IPS-15b (cell line): Measurements from ENCODE around the gene THRB.

Experiments
- H3K27me3 ChIP-seq: one replicate; pipeline ENCODE4 v1.6.1; 2013; ENCODE audit warnings: low read length; ENCODE audit not compliant: control insufficient read depth, insufficient read depth
- H3K36me3 ChIP-seq: one replicate; pipeline ENCODE4 v1.6.1; 2013; ENCODE audit warnings: low read length; ENCODE audit not compliant: control insufficient read depth, insufficient read depth
- H3K4me1 ChIP-seq: one replicate; pipeline ENCODE4 v1.6.1; 2013; ENCODE audit warnings: mild to moderate bottlenecking, low read length; ENCODE audit not compliant: control insufficient read depth, insufficient read depth
- H3K4me3 ChIP-seq: one replicate; pipeline ENCODE4 v1.5.1; 2013; ENCODE audit warnings: low read depth, low read length
- H3K9ac ChIP-seq: one replicate; pipeline ENCODE4 v1.6.1; 2013; ENCODE audit warnings: low read depth, mild to moderate bottlenecking, low read length
- H3K9me3 ChIP-seq: one replicate; pipeline ENCODE4 v1.6.1; 2013; ENCODE audit warnings: mild to moderate bottlenecking, low read length; ENCODE audit not compliant: control insufficient read depth, insufficient read depth

Gene THRB

DNA sequence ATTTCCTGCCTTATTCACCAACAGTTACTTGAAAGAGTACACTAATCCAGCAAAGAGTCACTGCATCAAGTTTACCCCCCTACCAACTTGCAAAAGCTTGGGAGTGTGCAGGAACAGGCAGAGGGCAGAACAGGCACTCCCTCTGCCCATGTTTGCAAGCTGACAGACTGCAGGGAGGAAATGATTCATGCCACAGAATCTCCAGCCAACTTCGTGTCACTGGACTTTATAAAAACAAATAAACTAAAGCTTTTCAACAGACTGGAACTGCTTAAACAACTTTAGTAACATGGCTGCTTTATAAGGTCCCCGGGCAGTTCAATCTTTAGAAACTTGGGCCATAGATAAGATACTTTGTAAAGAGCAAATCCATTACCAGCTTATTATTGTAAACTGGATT, 129.5 kb downstream of the THRB start:
- Histone ChIP-seq H3K27me3 (no peaks in the 10 kb centered on the region), H3K9me3 (no peaks in the 10 kb centered on the region), H3K4me1 (peaks cover 3% of the 10 kb centered on the region), H3K36me3 (no peaks in the 10 kb centered on the region), H3K4me3 (no peak overlapping the region), H3K9ac (no peak overlapping the region)

- no peak overlapping the region for H3K9ac ChIP-seq
- H3K4me3 ChIP-seq, result no peak overlapping the region
- H3K27me3 ChIP-seq, result no peaks in the 10 kb centered on the region
- H3K4me1 ChIP-seq, result peaks cover 11% of the 10 kb centered on the region
- H3K36me3 ChIP-seq, result no peaks in the 10 kb centered on the region
- no peaks in the 10 kb centered on the region for H3K9me3 ChIP-seq
These were observed 130.3 kb downstream of the THRB start for GRCh38 chr3:24364359-24364758.

- Histone ChIP-seq H3K4me3 (no peak overlapping the region), H3K27me3 (no peaks in the 10 kb centered on the region)
These were observed 131.4 kb downstream of the THRB start for GRCh38 chr3:24363242-24363641.

DNA sequence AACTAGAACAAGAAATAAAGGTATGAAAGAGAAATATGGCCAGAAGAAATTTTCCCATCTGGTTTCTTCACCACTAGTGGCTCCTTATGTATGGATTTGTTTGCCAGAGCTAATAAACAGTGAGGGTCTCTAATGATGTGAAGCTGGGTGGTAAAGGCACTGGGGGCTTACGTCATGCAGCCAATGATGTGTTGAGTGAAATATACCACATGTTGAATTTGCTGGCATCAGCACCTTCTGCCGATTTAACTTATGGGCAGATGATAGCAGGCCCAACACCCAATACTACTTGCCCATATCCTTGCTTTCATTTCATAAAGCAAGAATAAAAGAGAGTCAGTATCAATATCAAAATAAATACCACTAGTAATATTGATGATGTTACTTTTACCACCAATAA, 133.0 kb downstream of the THRB start:
- peaks cover 11% of the 10 kb centered on the region for H3K4me1 ChIP-seq
- H3K9ac ChIP-seq, result no peak overlapping the region
- no peak overlapping the region for H3K4me3 ChIP-seq
- no peaks in the 10 kb centered on the region for H3K27me3 ChIP-seq
- H3K36me3 ChIP-seq, result no peaks in the 10 kb centered on the region
- no peaks in the 10 kb centered on the region for H3K9me3 ChIP-seq

More at GRCh38 chr3:24363242-24363641, 131.4 kb downstream of the THRB start:
- Histone ChIP-seq H3K36me3 (no peaks in the 10 kb centered on the region), H3K4me1 (peaks cover 11% of the 10 kb centered on the region), H3K9me3 (no peaks in the 10 kb centered on the region), H3K9ac (no peak overlapping the region)

- Histone ChIP-seq H3K36me3 (no peaks in the 10 kb centered on the region), H3K9me3 (no peaks in the 10 kb centered on the region), H3K9ac (no peak overlapping the region), H3K4me1 (peaks cover 11% of the 10 kb centered on the region), H3K27me3 (no peaks in the 10 kb centered on the region), H3K4me3 (no peak overlapping the region)
These were observed 133.7 kb downstream of the THRB start for GRCh38 chr3:24360957-24361356.

GRCh38 chr3:24359645-24360462, 134.8 kb downstream of the THRB start:
- Histone ChIP-seq H3K4me3 (no peak overlapping the region), H3K36me3 (no peaks in the 10 kb centered on the region), H3K9ac (no peak overlapping the region), H3K27me3 (no peaks in the 10 kb centered on the region), H3K9me3 (no peaks in the 10 kb centered on the region), H3K4me1 (peaks cover 11% of the 10 kb centered on the region)

DNA sequence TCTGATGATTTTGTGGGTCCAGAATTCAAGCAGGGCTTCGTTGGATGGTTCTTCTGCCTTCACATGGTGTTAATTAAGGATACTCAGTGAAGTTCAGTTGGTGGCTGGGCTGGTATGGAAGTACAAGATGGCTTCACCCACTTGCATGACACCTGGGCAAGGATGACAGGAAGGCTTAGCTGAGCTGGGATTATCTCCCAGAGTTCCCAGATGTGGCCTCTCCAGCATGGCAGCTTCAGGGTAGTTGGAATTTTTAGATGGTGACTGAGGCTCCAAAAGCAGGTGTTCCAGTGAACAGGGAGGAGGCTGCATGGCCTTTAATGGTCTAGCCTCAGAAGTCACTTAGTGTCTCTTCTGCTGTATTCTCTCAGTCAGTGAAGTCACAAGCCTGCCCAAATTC, 135.5 kb downstream of the THRB start:
- no peak overlapping the region for H3K9ac ChIP-seq
- no peak overlapping the region for H3K4me3 ChIP-seq
- H3K36me3 ChIP-seq, result no peaks in the 10 kb centered on the region
- H3K9me3 ChIP-seq, result no peaks in the 10 kb centered on the region
- H3K4me1 ChIP-seq, result peaks cover 11% of the 10 kb centered on the region
- H3K27me3 ChIP-seq, result no peaks in the 10 kb centered on the region

GRCh38 chr3:24357635-24358034, 137.0 kb downstream of the THRB start:
- peaks cover 11% of the 10 kb centered on the region for H3K4me1 ChIP-seq
- H3K36me3 ChIP-seq, result no peaks in the 10 kb centered on the region
- H3K9me3 ChIP-seq, result no peaks in the 10 kb centered on the region
- no peaks in the 10 kb centered on the region for H3K27me3 ChIP-seq
- no peak overlapping the region for H3K4me3 ChIP-seq
- no peak overlapping the region for H3K9ac ChIP-seq

DNA sequence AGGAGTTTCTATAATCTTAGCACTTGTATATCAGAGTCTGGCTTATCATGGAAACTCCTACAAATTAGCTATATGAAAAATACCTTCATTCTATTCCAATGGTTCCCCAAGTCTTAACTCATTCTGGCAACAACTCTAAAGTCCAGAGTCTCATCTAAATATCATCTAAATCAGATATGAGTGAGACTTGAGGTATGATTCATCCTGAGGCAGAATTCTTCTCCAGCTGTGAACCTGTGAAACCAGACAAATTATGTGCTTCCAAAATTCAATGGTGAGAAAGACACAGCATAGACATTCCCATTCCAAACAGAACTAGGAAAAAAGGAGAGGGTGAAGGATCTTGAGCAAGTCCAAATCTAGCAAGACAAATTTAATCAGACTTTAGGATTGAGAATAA, 138.8 kb downstream of the THRB start:
- Histone ChIP-seq H3K36me3 (no peaks in the 10 kb centered on the region), H3K4me1 (peaks cover 11% of the 10 kb centered on the region), H3K4me3 (no peak overlapping the region), H3K9me3 (no peaks in the 10 kb centered on the region), H3K9ac (no peak overlapping the region), H3K27me3 (no peaks in the 10 kb centered on the region)

- no peaks in the 10 kb centered on the region for H3K36me3 ChIP-seq
- H3K9ac ChIP-seq, result no peak overlapping the region
- H3K4me1 ChIP-seq, result no peaks in the 10 kb centered on the region
- H3K27me3 ChIP-seq, result no peaks in the 10 kb centered on the region
- H3K4me3 ChIP-seq, result no peak overlapping the region
- no peaks in the 10 kb centered on the region for H3K9me3 ChIP-seq
These were observed 140.4 kb downstream of the THRB start for GRCh38 chr3:24354230-24354629.

GRCh38 chr3:24352893-24353553, 141.6 kb downstream of the THRB start:
- no peak overlapping the region for H3K4me3 ChIP-seq
- no peaks in the 10 kb centered on the region for H3K27me3 ChIP-seq
- peaks cover 5% of the 10 kb centered on the region for H3K4me1 ChIP-seq
- H3K36me3 ChIP-seq, result no peaks in the 10 kb centered on the region
- H3K9ac ChIP-seq, result no peak overlapping the region
- H3K9me3 ChIP-seq, result no peaks in the 10 kb centered on the region
